ENCODE data around the gene CCDC181. TPM values are rescaled to one million over a fixed set of nuclear protein-coding genes. Genes with fewer than 3 reads are reported as not detected.
"Not testable (repeated sequence)": the region's sequence is repeated elsewhere in the genome, so short reads cannot be mapped to it uniquely, and the experiment has no call there.

CCDC181 gene
- polyA plus RNA-seq, 1 donor: 1.3 TPM

DNA sequence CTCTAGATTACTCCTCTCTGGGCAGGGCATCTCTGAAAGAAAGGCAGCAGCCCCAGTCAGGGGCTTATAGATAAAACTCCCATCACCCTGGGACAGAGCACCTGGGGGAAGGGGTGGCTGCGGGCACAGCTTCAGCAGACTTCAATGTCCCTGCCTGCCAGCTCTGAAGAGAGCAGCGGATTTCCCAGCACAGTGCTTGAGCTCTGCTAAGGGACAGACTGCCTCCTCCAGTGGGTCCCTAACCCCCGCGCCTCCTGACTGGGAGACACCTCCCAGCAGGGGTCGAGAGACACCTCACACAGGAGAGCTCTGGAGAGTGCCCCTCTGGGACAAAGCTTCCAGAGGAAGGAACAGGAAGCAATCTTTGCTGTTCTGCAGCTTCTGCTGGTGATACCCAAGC lies 18.9 kb downstream of the CCDC181 start:
- not testable (repeated sequence) for H3K27me3 ChIP-seq (ENCODE audit: control insufficient read depth, insufficient read depth, low read length); DNase-seq; H3K27ac ChIP-seq (ENCODE audit: low read length); H3K9me3 ChIP-seq (ENCODE audit: control insufficient read depth, low read depth, low read length); H3K4me3 ChIP-seq (ENCODE audit: low read length); H3K4me1 ChIP-seq (ENCODE audit: control insufficient read depth, insufficient read depth, low read length); H3K36me3 ChIP-seq (ENCODE audit: control insufficient read depth, insufficient read depth, low read length)
- no CpG with 5 or more reads among the region's 5 CpGs for WGBS (ENCODE audit: insufficient coverage, low lambda C conversion rate)

DNA sequence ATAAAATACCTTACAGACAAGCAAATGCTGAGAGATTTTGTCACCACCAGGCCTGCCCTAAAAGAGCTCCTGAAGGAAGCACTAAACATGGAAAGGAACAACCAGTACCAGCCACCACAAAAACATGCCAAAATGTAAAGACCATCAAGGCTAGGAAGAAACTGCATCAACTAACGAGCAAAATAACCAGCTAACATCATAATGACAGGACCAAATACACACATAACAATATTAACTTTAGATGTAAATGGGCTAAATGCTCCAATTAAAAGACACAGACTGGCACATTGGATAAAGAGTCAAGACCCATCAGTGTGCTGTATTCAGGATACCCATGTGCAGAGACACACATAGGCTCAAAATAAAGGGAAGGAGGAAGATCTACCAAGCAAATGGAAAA lies 24.7 kb downstream of the CCDC181 start:
- not testable (repeated sequence) for H3K9me3 ChIP-seq (ENCODE audit: control insufficient read depth, low read depth, low read length); H3K36me3 ChIP-seq (ENCODE audit: control insufficient read depth, insufficient read depth, low read length); H3K27me3 ChIP-seq (ENCODE audit: control insufficient read depth, insufficient read depth, low read length); H3K4me1 ChIP-seq (ENCODE audit: control insufficient read depth, insufficient read depth, low read length); DNase-seq; H3K27ac ChIP-seq (ENCODE audit: low read length); H3K4me3 ChIP-seq (ENCODE audit: low read length)
- WGBS (ENCODE audit: insufficient coverage, low lambda C conversion rate): no CpG with 5 or more reads among the region's 1 CpG

DNA sequence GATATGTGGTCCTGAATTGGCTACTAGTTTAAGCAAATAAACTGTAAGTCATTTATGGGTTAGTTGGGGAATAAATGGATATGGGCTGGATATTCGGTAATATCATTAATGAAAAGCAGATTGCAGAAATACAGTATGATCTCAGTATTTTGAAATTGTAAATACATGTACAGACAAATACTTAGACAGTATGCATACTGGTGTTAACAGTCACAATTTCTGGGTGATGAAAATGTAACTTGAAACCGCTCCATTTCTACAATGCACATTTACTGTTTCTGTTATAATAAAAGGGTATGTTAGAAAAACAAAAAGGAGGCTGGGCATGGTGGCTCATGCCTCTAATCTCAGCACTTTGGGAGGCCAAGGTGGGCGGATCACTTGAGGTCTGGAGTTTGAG lies 31.3 kb downstream of the CCDC181 start:
- no peaks in the 10 kb centered on the region for H3K4me1 ChIP-seq (ENCODE audit: control insufficient read depth, insufficient read depth, low read length)
- no peak for DNase-seq
- WGBS (ENCODE audit: insufficient coverage, low lambda C conversion rate): 100% methylated on average over 1 of the region's 3 CpGs
- H3K27ac ChIP-seq (ENCODE audit: low read length): no peak overlapping the region
- no peak overlapping the region for H3K4me3 ChIP-seq (ENCODE audit: low read length)
- H3K27me3 ChIP-seq (ENCODE audit: control insufficient read depth, insufficient read depth, low read length): no peaks in the 10 kb centered on the region
- peaks cover 17% of the 10 kb centered on the region for H3K36me3 ChIP-seq (ENCODE audit: control insufficient read depth, insufficient read depth, low read length)
- no peaks in the 10 kb centered on the region for H3K9me3 ChIP-seq (ENCODE audit: control insufficient read depth, low read depth, low read length)

- Histone ChIP-seq H3K4me1 (ENCODE audit: control insufficient read depth, insufficient read depth, low read length) (no peaks in the 10 kb centered on the region), H3K36me3 (ENCODE audit: control insufficient read depth, insufficient read depth, low read length) (peaks cover 30% of the 10 kb centered on the region), H3K4me3 (ENCODE audit: low read length) (no peak overlapping the region), H3K27ac (ENCODE audit: low read length) (no peak overlapping the region), H3K27me3 (ENCODE audit: control insufficient read depth, insufficient read depth, low read length) (no peaks in the 10 kb centered on the region), H3K9me3 (ENCODE audit: control insufficient read depth, low read depth, low read length) (no peaks in the 10 kb centered on the region)
- no peak for DNase-seq
- no CpG with 5 or more reads among the region's 1 CpG for WGBS (ENCODE audit: insufficient coverage, low lambda C conversion rate)
Measured at GRCh38 chr1:169392406-169392805, 34.9 kb downstream of the CCDC181 start.

DNA sequence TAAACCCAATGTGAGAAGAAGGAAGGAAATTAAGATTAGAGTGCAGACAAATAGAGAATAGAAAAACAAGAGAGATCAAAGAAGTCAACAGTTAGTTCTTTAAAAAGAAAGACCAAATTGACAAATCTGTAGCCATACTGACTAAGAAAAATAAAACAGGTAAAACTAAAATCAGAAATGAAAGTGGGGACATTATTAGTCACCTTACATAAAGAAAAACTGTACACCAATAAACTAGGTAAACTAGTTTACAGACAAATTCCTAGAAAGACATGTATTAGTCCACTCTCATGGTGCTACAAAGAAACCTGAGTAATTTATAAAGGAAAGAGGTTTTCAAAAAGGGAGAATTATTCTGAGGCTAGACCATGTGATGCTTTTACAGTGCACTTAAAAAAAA lies 37.0 kb downstream of the CCDC181 start:
- Histone ChIP-seq H3K4me3 (ENCODE audit: low read length) (no peak overlapping the region), H3K36me3 (ENCODE audit: control insufficient read depth, insufficient read depth, low read length) (peaks cover 31% of the 10 kb centered on the region), H3K27ac (ENCODE audit: low read length) (no peak overlapping the region), H3K9me3 (ENCODE audit: control insufficient read depth, low read depth, low read length) (no peaks in the 10 kb centered on the region), H3K27me3 (ENCODE audit: control insufficient read depth, insufficient read depth, low read length) (no peaks in the 10 kb centered on the region), H3K4me1 (ENCODE audit: control insufficient read depth, insufficient read depth, low read length) (peaks cover 4% of the 10 kb centered on the region)
- no peak for DNase-seq

GRCh38 chr1:169387399-169387798 lies 39.9 kb downstream of the CCDC181 start:
- no peak overlapping the region for H3K27ac ChIP-seq (ENCODE audit: low read length)
- H3K4me1 ChIP-seq (ENCODE audit: control insufficient read depth, insufficient read depth, low read length): peaks cover 4% of the 10 kb centered on the region
- H3K36me3 ChIP-seq (ENCODE audit: control insufficient read depth, insufficient read depth, low read length): peaks cover 40% of the 10 kb centered on the region
- DNase-seq: peak in 1 of 2 donors; percentile 11
- no peak overlapping the region for H3K4me3 ChIP-seq (ENCODE audit: low read length)
- H3K27me3 ChIP-seq (ENCODE audit: control insufficient read depth, insufficient read depth, low read length): no peaks in the 10 kb centered on the region
- no peaks in the 10 kb centered on the region for H3K9me3 ChIP-seq (ENCODE audit: control insufficient read depth, low read depth, low read length)

DNA sequence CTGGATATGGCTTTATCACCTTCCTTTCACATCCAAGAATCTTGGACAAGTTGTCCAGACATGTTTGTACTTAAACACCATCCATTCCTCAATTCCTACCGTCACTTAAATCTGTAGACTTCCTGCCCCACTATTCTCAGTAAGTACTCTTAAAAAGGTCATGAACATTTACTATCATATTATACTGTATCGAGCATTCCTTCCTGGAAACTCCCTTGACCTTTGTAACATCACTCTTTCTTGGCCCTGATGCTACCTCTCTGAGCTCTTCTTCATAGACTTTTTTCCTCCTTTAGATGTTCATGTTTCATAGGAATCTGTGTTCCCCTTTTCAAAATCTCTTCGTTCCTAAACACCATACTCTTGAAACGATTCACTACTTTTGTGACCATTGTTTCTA lies 43.8 kb downstream of the CCDC181 start:
- no peak overlapping the region for H3K4me3 ChIP-seq (ENCODE audit: low read length)
- no peaks in the 10 kb centered on the region for H3K27me3 ChIP-seq (ENCODE audit: control insufficient read depth, insufficient read depth, low read length)
- H3K9me3 ChIP-seq (ENCODE audit: control insufficient read depth, low read depth, low read length): no peaks in the 10 kb centered on the region
- 71% methylated on average over 4 of the region's 4 CpGs for WGBS (ENCODE audit: insufficient coverage, low lambda C conversion rate)
- no peak overlapping the region for H3K27ac ChIP-seq (ENCODE audit: low read length)
- peaks cover 4% of the 10 kb centered on the region for H3K4me1 ChIP-seq (ENCODE audit: control insufficient read depth, insufficient read depth, low read length)
- H3K36me3 ChIP-seq (ENCODE audit: control insufficient read depth, insufficient read depth, low read length): peaks cover 32% of the 10 kb centered on the region
- peak in 1 of 2 donors; percentile 31 for DNase-seq

DNA sequence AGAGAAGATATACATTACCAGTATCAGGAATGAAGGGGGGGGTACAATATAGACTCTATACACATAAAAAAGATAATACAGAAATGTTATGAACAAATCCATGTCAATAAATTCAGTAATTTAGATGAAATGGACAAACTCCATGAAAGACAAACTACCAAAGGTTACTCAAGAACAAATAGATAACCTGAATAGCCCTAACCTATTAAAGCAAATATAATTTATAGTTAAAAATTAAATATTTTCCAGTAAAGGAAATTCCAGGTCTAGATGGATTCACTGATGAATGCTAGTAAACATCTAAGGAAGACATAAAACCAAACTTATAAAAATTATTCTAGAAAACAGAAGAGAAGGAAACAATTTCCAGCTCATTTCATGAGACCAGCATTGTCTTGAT lies 46.1 kb downstream of the CCDC181 start:
- no peaks in the 10 kb centered on the region for H3K9me3 ChIP-seq (ENCODE audit: control insufficient read depth, low read depth, low read length)
- H3K27me3 ChIP-seq (ENCODE audit: control insufficient read depth, insufficient read depth, low read length): no peaks in the 10 kb centered on the region
- no peak overlapping the region for H3K27ac ChIP-seq (ENCODE audit: low read length)
- H3K36me3 ChIP-seq (ENCODE audit: control insufficient read depth, insufficient read depth, low read length): peaks cover 41% of the 10 kb centered on the region
- H3K4me3 ChIP-seq (ENCODE audit: low read length): no peak overlapping the region
- H3K4me1 ChIP-seq (ENCODE audit: control insufficient read depth, insufficient read depth, low read length): no peaks in the 10 kb centered on the region
- DNase-seq: no peak

GRCh38 chr1:169371404-169371803 lies 55.9 kb downstream of the CCDC181 start:
- H3K9me3 ChIP-seq (ENCODE audit: control insufficient read depth, low read depth, low read length): no peaks in the 10 kb centered on the region
- H3K36me3 ChIP-seq (ENCODE audit: control insufficient read depth, insufficient read depth, low read length): peaks cover 24% of the 10 kb centered on the region
- H3K4me1 ChIP-seq (ENCODE audit: control insufficient read depth, insufficient read depth, low read length): peaks cover 2% of the 10 kb centered on the region
- H3K27ac ChIP-seq (ENCODE audit: low read length): no peak overlapping the region
- no peak overlapping the region for H3K4me3 ChIP-seq (ENCODE audit: low read length)
- DNase-seq: no peak
- WGBS (ENCODE audit: insufficient coverage, low lambda C conversion rate): no CpG with 5 or more reads among the region's 1 CpG
- H3K27me3 ChIP-seq (ENCODE audit: control insufficient read depth, insufficient read depth, low read length): no peaks in the 10 kb centered on the region

DNA sequence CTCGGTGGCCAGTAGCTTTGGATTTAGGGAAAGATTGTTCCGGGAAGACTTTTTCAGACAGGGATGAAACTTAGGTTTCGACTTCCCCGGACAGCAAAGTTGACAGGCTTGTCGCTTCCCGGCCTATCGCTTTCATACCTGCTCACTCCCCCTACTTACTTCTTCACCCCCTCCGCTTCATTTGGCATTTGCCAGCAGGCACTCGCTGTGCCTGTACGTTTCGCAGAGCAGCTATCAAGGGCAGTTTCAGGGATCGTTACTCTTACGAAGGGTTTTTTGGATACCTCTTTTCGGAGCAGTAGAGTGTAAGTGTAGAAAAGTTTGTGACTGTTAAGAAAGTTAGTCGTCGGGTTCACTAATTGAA lies 58.9 kb downstream of the CCDC181 start:
- peaks cover 2% of the 10 kb centered on the region for H3K4me1 ChIP-seq (ENCODE audit: control insufficient read depth, insufficient read depth, low read length)
- no peaks in the 10 kb centered on the region for H3K9me3 ChIP-seq (ENCODE audit: control insufficient read depth, low read depth, low read length)
- no peak for DNase-seq
- peak overlapping the region; percentile 68 for H3K4me3 ChIP-seq (ENCODE audit: low read length)
- H3K27ac ChIP-seq (ENCODE audit: low read length): peak overlapping the region; percentile 86
- H3K27me3 ChIP-seq (ENCODE audit: control insufficient read depth, insufficient read depth, low read length): no peaks in the 10 kb centered on the region
- 0% methylated on average over 4 of the region's 16 CpGs for WGBS (ENCODE audit: insufficient coverage, low lambda C conversion rate)
- peaks cover 20% of the 10 kb centered on the region for H3K36me3 ChIP-seq (ENCODE audit: control insufficient read depth, insufficient read depth, low read length)

GRCh38 chr1:169367686-169368405 lies 59.4 kb downstream of the CCDC181 start, which contains the start of the genes BLZF1 and NME7:
TSS of gene BLZF1 (plus strand) at chr1:169368195. CDS start at chr1:169369523, 1,328 bp downstream.
TSS of gene NME7 (minus strand) at chr1:169367797. CDS start at chr1:169367710, 87 bp downstream.
- peak; percentile 97 to 98 for DNase-seq
- Histone ChIP-seq H3K4me1 (ENCODE audit: control insufficient read depth, insufficient read depth, low read length) (peaks cover 2% of the 10 kb centered on the region), H3K27ac (ENCODE audit: low read length) (peak within 1 kb of the TSS; percentile 86), H3K36me3 (ENCODE audit: control insufficient read depth, insufficient read depth, low read length) (peaks cover 18% of the 10 kb centered on the region), H3K27me3 (ENCODE audit: control insufficient read depth, insufficient read depth, low read length) (no peaks in the 10 kb centered on the region), H3K9me3 (ENCODE audit: control insufficient read depth, low read depth, low read length) (no peaks in the 10 kb centered on the region), H3K4me3 (ENCODE audit: low read length) (peak within 1 kb of the TSS; percentile 68)
- WGBS (ENCODE audit: insufficient coverage, low lambda C conversion rate): no CpG with 5 or more reads among the region's 37 CpGs
